Activated CD4-positive, alpha-beta memory T cell treated with anti-CD3 and anti-CD28 coated beads, Interleukin-2, amount 10 ng/mL, durations not matched to agents 7 days and 5 days (primary cell): ENCODE measurements around the gene OXCT1. TPM values are rescaled to one million over a fixed set of nuclear protein-coding genes. Genes with fewer than 3 reads are reported as not detected.
"Not testable (repeated sequence)": the region's sequence is repeated elsewhere in the genome, so short reads cannot be mapped to it uniquely, and the experiment has no call there.

Experiments
- CTCF ChIA-PET: fragments of 350-600 bp; sonication (Branson Sonifier 250); formaldehyde crosslinking; loops from one replicate; lab custom pipeline; 2021; ENCODE audit warnings: antibody characterized with exemption, inconsistent platforms; lab: Charles Lee
- POLR2A ChIA-PET: fragments of 350-600 bp; sonication (Branson Sonifier 250); formaldehyde crosslinking; loops from one replicate; lab custom pipeline; 2021; ENCODE audit warnings: antibody characterized with exemption; lab: Charles Lee
- DNase-seq: peaks from one replicate; pipeline ENCODE4 v3.0.0-alpha.2; 2020
- H3K27ac Mint-ChIP-seq: one replicate; pipeline ENCODE4 v1.8.0; 2021; ENCODE audit warnings: mild to moderate bottlenecking, mixed read lengths
- H3K27me3 Mint-ChIP-seq: one replicate; pipeline ENCODE4 v1.8.0; 2021; ENCODE audit warnings: mixed read lengths
- H3K36me3 Mint-ChIP-seq: one replicate; pipeline ENCODE4 v1.8.0; 2021; ENCODE audit warnings: low read depth, mixed read lengths
- H3K4me1 Mint-ChIP-seq: one replicate; pipeline ENCODE4 v1.8.0; 2021; ENCODE audit warnings: mixed read lengths
- H3K4me3 Mint-ChIP-seq: one replicate; pipeline ENCODE4 v1.8.0; 2021; ENCODE audit warnings: mild to moderate bottlenecking, mixed read lengths
- H3K9me3 Mint-ChIP-seq: one replicate; pipeline ENCODE4 v1.8.0; 2021; ENCODE audit warnings: mixed read lengths
- total RNA-seq, 2 experiments: library from RNA; stranded (reverse); gene quantifications; one replicate each; pipeline ENCODE4 v1.2.3, GENCODE V29; 2021

Gene OXCT1
- total RNA-seq, 2 experiments from 2014 or later = 63.8 to 64.2 TPM

- Mint-ChIP-seq H3K36me3 (peaks cover 49% of the 10 kb centered on the region), H3K27me3 (no peaks in the 10 kb centered on the region), H3K4me3 (no peak overlapping the region), H3K4me1 (no peaks in the 10 kb centered on the region), H3K9me3 (no peaks in the 10 kb centered on the region), H3K27ac (no peak overlapping the region)
- DNase-seq = no peak
- ChIA-PET POLR2A (no interaction called here), CTCF (no interaction called here)
These were observed 107.8 kb downstream of the OXCT1 start for GRCh38 chr5:41762426-41762825.

GRCh38 chr5:41761663-41762062 is 108.6 kb downstream of the OXCT1 start:
- Mint-ChIP-seq H3K27me3 (no peaks in the 10 kb centered on the region), H3K36me3 (peaks cover 56% of the 10 kb centered on the region), H3K4me1 (no peaks in the 10 kb centered on the region), H3K27ac (no peak overlapping the region), H3K9me3 (no peaks in the 10 kb centered on the region), H3K4me3 (no peak overlapping the region)
- POLR2A ChIA-PET = interaction anchor here (1.0 kb wide), 1 partner anchor 16 kb away, joined by 3 read pairs; no protein-coding TSS in a partner anchor
- CTCF ChIA-PET = interaction anchor here (1.1 kb wide), 1 partner anchor 82 kb away, joined by 4 read pairs; no protein-coding TSS in a partner anchor
- DNase-seq = no peak

- H3K36me3 Mint-ChIP-seq = peaks cover 50% of the 10 kb centered on the region
- no peaks in the 10 kb centered on the region for H3K27me3 Mint-ChIP-seq
- POLR2A ChIA-PET = interaction anchor here (1.2 to 1.6 kb wide), 2 partner anchors 9 to 11 kb away, joined by 3 read pairs; no protein-coding TSS in a partner anchor
These were observed 114.5 kb downstream of the OXCT1 start for GRCh38 chr5:41755705-41756104.

GRCh38 chr5:41754857-41755256 is 115.4 kb downstream of the OXCT1 start:
- CTCF ChIA-PET = interaction anchor here (0.5 to 1.5 kb wide), 3 partner anchors 45 to 138 kb away, joined by 3 to 6 read pairs (median 6); no protein-coding TSS in a partner anchor
- POLR2A ChIA-PET = interaction anchor here (1.2 kb wide), 1 partner anchor 11 kb away, joined by 3 read pairs; no protein-coding TSS in a partner anchor
- Mint-ChIP-seq H3K4me3 (no peak overlapping the region), H3K27me3 (no peaks in the 10 kb centered on the region), H3K27ac (no peak overlapping the region), H3K4me1 (peaks cover 5% of the 10 kb centered on the region), H3K9me3 (no peaks in the 10 kb centered on the region), H3K36me3 (peaks cover 54% of the 10 kb centered on the region)
- no peak for DNase-seq

More at GRCh38 chr5:41755705-41756104, 114.5 kb downstream of the OXCT1 start:
- H3K4me3 Mint-ChIP-seq = no peak overlapping the region
- no peak for DNase-seq
- H3K27ac Mint-ChIP-seq = no peak overlapping the region
- no peaks in the 10 kb centered on the region for H3K4me1 Mint-ChIP-seq
- CTCF ChIA-PET = interaction anchor here (0.7 to 1.5 kb wide), 6 partner anchors 9 to 88 kb away, joined by 3 to 6 read pairs (median 3); no protein-coding TSS in a partner anchor
- H3K9me3 Mint-ChIP-seq = no peaks in the 10 kb centered on the region

- no peak for DNase-seq
- Mint-ChIP-seq H3K9me3 (no peaks in the 10 kb centered on the region), H3K27ac (no peak overlapping the region), H3K4me3 (no peak overlapping the region), H3K4me1 (peaks cover 5% of the 10 kb centered on the region), H3K36me3 (peaks cover 37% of the 10 kb centered on the region), H3K27me3 (no peaks in the 10 kb centered on the region)
- CTCF ChIA-PET = interaction anchor here (0.5 to 0.7 kb wide), 2 partner anchors 12 to 28 kb away, joined by 3 to 5 read pairs; no protein-coding TSS in a partner anchor
- POLR2A ChIA-PET = no interaction called here
These were observed 118.4 kb downstream of the OXCT1 start for GRCh38 chr5:41751867-41752266.

- POLR2A ChIA-PET = no interaction called here
These were observed 121.6 kb downstream of the OXCT1 start for GRCh38 chr5:41748631-41749030.

GRCh38 chr5:41747708-41748107 is 122.5 kb downstream of the OXCT1 start:
- H3K9me3 Mint-ChIP-seq = peaks cover 5% of the 10 kb centered on the region
- ChIA-PET POLR2A (no interaction called here), CTCF (no interaction called here)
- H3K27me3 Mint-ChIP-seq = no peaks in the 10 kb centered on the region
- no peak overlapping the region for H3K4me3 Mint-ChIP-seq
- peaks cover 31% of the 10 kb centered on the region for H3K36me3 Mint-ChIP-seq
- peaks cover 5% of the 10 kb centered on the region for H3K4me1 Mint-ChIP-seq
- DNase-seq = no peak
- no peak overlapping the region for H3K27ac Mint-ChIP-seq

More at GRCh38 chr5:41748631-41749030, 121.6 kb downstream of the OXCT1 start:
- H3K36me3 Mint-ChIP-seq = peaks cover 29% of the 10 kb centered on the region
- H3K4me1 Mint-ChIP-seq = peaks cover 5% of the 10 kb centered on the region
- no peaks in the 10 kb centered on the region for H3K27me3 Mint-ChIP-seq
- no peak overlapping the region for H3K4me3 Mint-ChIP-seq
- peaks cover 5% of the 10 kb centered on the region for H3K9me3 Mint-ChIP-seq
- no peak for DNase-seq
- CTCF ChIA-PET = no interaction called here
- no peak overlapping the region for H3K27ac Mint-ChIP-seq

GRCh38 chr5:41747301-41747700 is 122.9 kb downstream of the OXCT1 start:
- CTCF ChIA-PET = no interaction called here
- no peak overlapping the region for H3K4me3 Mint-ChIP-seq
- peaks cover 5% of the 10 kb centered on the region for H3K9me3 Mint-ChIP-seq
- H3K36me3 Mint-ChIP-seq = peaks cover 29% of the 10 kb centered on the region
- no peak overlapping the region for H3K27ac Mint-ChIP-seq
- no peaks in the 10 kb centered on the region for H3K27me3 Mint-ChIP-seq
- H3K4me1 Mint-ChIP-seq = peaks cover 5% of the 10 kb centered on the region
- DNase-seq = no peak
- POLR2A ChIA-PET = no interaction called here

GRCh38 chr5:41742608-41743007 is 127.6 kb downstream of the OXCT1 start:
- CTCF ChIA-PET, DNase-seq: not testable (repeated sequence)

GRCh38 chr5:41738710-41739354 is 131.4 kb downstream of the OXCT1 start:
- Mint-ChIP-seq H3K4me3 (no peak overlapping the region), H3K27me3 (no peaks in the 10 kb centered on the region), H3K9me3 (no peaks in the 10 kb centered on the region), H3K4me1 (no peaks in the 10 kb centered on the region), H3K27ac (no peak overlapping the region), H3K36me3 (peaks cover 65% of the 10 kb centered on the region)
- ChIA-PET POLR2A (no interaction called here), CTCF (no interaction called here)
- DNase-seq = no peak

More at GRCh38 chr5:41742608-41743007, 127.6 kb downstream of the OXCT1 start:
- H3K27me3 Mint-ChIP-seq, H3K4me1 Mint-ChIP-seq, H3K4me3 Mint-ChIP-seq, H3K27ac Mint-ChIP-seq, H3K9me3 Mint-ChIP-seq, POLR2A ChIA-PET: not testable (repeated sequence)
- H3K36me3 Mint-ChIP-seq = peaks cover 39% of the 10 kb centered on the region

- Mint-ChIP-seq H3K36me3 (peaks cover 62% of the 10 kb centered on the region), H3K27ac (no peak overlapping the region), H3K4me1 (no peaks in the 10 kb centered on the region), H3K27me3 (no peaks in the 10 kb centered on the region), H3K4me3 (no peak overlapping the region), H3K9me3 (no peaks in the 10 kb centered on the region)
- ChIA-PET CTCF (no interaction called here), POLR2A (no interaction called here)
- DNase-seq = no peak
These were observed 133.6 kb downstream of the OXCT1 start for GRCh38 chr5:41736641-41737040.

- CTCF ChIA-PET = no interaction called here
- no peaks in the 10 kb centered on the region for H3K9me3 Mint-ChIP-seq
- H3K4me3 Mint-ChIP-seq = no peak overlapping the region
- no peaks in the 10 kb centered on the region for H3K4me1 Mint-ChIP-seq
- H3K27ac Mint-ChIP-seq = no peak overlapping the region
- H3K27me3 Mint-ChIP-seq = no peaks in the 10 kb centered on the region
- POLR2A ChIA-PET = no interaction called here
- H3K36me3 Mint-ChIP-seq = peaks cover 58% of the 10 kb centered on the region
- DNase-seq = no peak
These were observed 135.0 kb downstream of the OXCT1 start for GRCh38 chr5:41735213-41735612.

GRCh38 chr5:41729381-41729780 is 140.8 kb downstream of the OXCT1 start:
- CTCF ChIA-PET, POLR2A ChIA-PET, H3K4me3 Mint-ChIP-seq, H3K4me1 Mint-ChIP-seq, H3K27me3 Mint-ChIP-seq, DNase-seq, H3K27ac Mint-ChIP-seq, H3K9me3 Mint-ChIP-seq: not testable (repeated sequence)
- peaks cover 33% of the 10 kb centered on the region for H3K36me3 Mint-ChIP-seq
